LNCAP (cell line): ENCODE data around the gene SH2D3C.

ENCODE experiments used
- CTCF ChIP-seq: fragments of 450-650 bp; IDR thresholded peaks from 2 replicates; pipeline ENCODE4 v1.5.1; 2017; ENCODE audit warnings: mild to moderate bottlenecking

The SH2D3C gene

GRCh38 chr9:127778280-127779135, at the start of gene SH2D3C:
SH2D3C (minus strand) TSS chr9:127778666; CDS start chr9:127778627, 39 bp downstream.
- no peak for TF ChIP-seq CTCF

GRCh38 chr9:127826253-127826913, 47.9 kb upstream of the SH2D3C start:
- no peak for TF ChIP-seq CTCF

- peak; percentile 32; the same call in 1 of the 2 replicates for TF ChIP-seq CTCF
Measured at GRCh38 chr9:127825319-127826051, 47.0 kb upstream of the SH2D3C start.

- no peak for TF ChIP-seq CTCF
Measured at GRCh38 chr9:127822108-127822507, 43.6 kb upstream of the SH2D3C start.

GRCh38 chr9:127818574-127818973, 40.1 kb upstream of the SH2D3C start:
- no peak for TF ChIP-seq CTCF

GRCh38 chr9:127817881-127818434, 39.5 kb upstream of the SH2D3C start:
- TF ChIP-seq CTCF = no peak

GRCh38 chr9:127816728-127817127, 38.3 kb upstream of the SH2D3C start:
- TF ChIP-seq CTCF = no peak
